ENCODE results near the gene HECW1.

GRCh38 chr7:43117861-43118260 is 5.4 kb downstream of the HECW1 start:
- TF ChIP-seq TAF1 (IDR thresholded peaks at IDR 0.05; ENCODE audit: borderline replicate concordance, insufficient read depth, low read length) (no peak), SIN3A (IDR thresholded peaks at IDR 0.05; ENCODE audit: borderline replicate concordance, insufficient read depth, low read length) (no peak)
